Measurements from ENCODE around the gene TADA1. TPM values are rescaled to one million over a fixed set of nuclear protein-coding genes. Genes with fewer than 3 reads are reported as not detected.

The TADA1 gene
- total RNA-seq, 1 experiment from 2014 or later: 12.4 TPM

GRCh38 chr1:166920561-166921475, 44.8 kb upstream of the TADA1 start:
- ATAC-seq (no peak), DNase-seq (no peak)
- TF ChIP-seq EZH2phosphoT487 (IDR thresholded peaks at IDR 0.05; ENCODE audit: borderline replicate concordance, low read length): no peak
- TF ChIP-seq CTCF (conservative IDR thresholded peaks at IDR 0.05; ENCODE audit: low read depth, low read length): no peak
- TF ChIP-seq EZH2 (IDR thresholded peaks at IDR 0.05; ENCODE audit: low read length, unreplicated experiment): no peak
- no peak overlapping the region for H3K4me3 ChIP-seq (ENCODE audit: low read length)
- no TSS peak for BruUV-seq (replicated peaks)
- peaks cover 9% of the 10 kb centered on the region for H3K4me1 ChIP-seq (ENCODE audit: insufficient read depth, low read length)
- no peak overlapping the region for H3K4me2 ChIP-seq (ENCODE audit: low read length)
- ChIA-PET POLR2A (ENCODE audit: unreplicated experiment) (no interaction called here), CTCF (no interaction called here)
- no peak overlapping the region for H3K9ac ChIP-seq (ENCODE audit: low read length)
- H3K27me3 ChIP-seq (ENCODE audit: low read length): peaks cover 23% of the 10 kb centered on the region
- no peaks in the 10 kb centered on the region for H3K9me3 ChIP-seq (ENCODE audit: low read length)
- H4K20me1 ChIP-seq (ENCODE audit: low read length): no peaks in the 10 kb centered on the region
- H3K79me2 ChIP-seq (ENCODE audit: low read length): no peaks in the 10 kb centered on the region
- H3K9me2 ChIP-seq (replicated peaks; ENCODE audit: low read length): no peaks in the 10 kb centered on the region
- no peak overlapping the region for H3K27ac ChIP-seq (ENCODE audit: low read length)
- H3F3A ChIP-seq (ENCODE audit: low read length, unreplicated experiment): no peaks in the 10 kb centered on the region
- no peak overlapping the region for H2AFZ ChIP-seq (ENCODE audit: low read length)
- no peaks in the 10 kb centered on the region for H3K36me3 ChIP-seq (ENCODE audit: low read depth, low read length)
- intact Hi-C loops (cut with micrococcal nuclease): no loop called here

GRCh38 chr1:166918956-166919316, 42.9 kb upstream of the TADA1 start:
- H3K27ac ChIP-seq (ENCODE audit: low read length): no peak overlapping the region
- H3K36me3 ChIP-seq (ENCODE audit: low read depth, low read length): no peaks in the 10 kb centered on the region
- H3K4me3 ChIP-seq (ENCODE audit: low read length): no peak overlapping the region
- DNase-seq (no peak), ATAC-seq (no peak)
- ChIA-PET POLR2A (ENCODE audit: unreplicated experiment) (no interaction called here), CTCF (no interaction called here)
- no peaks in the 10 kb centered on the region for H3K9me3 ChIP-seq (ENCODE audit: low read length)
- H3K9me2 ChIP-seq (replicated peaks; ENCODE audit: low read length): no peaks in the 10 kb centered on the region
- H4K20me1 ChIP-seq (ENCODE audit: low read length): no peaks in the 10 kb centered on the region
- intact Hi-C loops (cut with micrococcal nuclease): loop anchor here (10.0 kb wide), 1 partner anchor 206 kb away; no protein-coding TSS in a partner anchor
- no peak overlapping the region for H3K4me2 ChIP-seq (ENCODE audit: low read length)
- no peak overlapping the region for H3K9ac ChIP-seq (ENCODE audit: low read length)
- no peaks in the 10 kb centered on the region for H3F3A ChIP-seq (ENCODE audit: low read length, unreplicated experiment)
- no peak for TF ChIP-seq CTCF (conservative IDR thresholded peaks at IDR 0.05; ENCODE audit: low read depth, low read length)
- no peak for TF ChIP-seq EZH2 (IDR thresholded peaks at IDR 0.05; ENCODE audit: low read length, unreplicated experiment)
- TF ChIP-seq EZH2phosphoT487 (IDR thresholded peaks at IDR 0.05; ENCODE audit: borderline replicate concordance, low read length): no peak
- BruUV-seq (replicated peaks): no TSS peak
- no peaks in the 10 kb centered on the region for H3K79me2 ChIP-seq (ENCODE audit: low read length)
- no peak overlapping the region for H2AFZ ChIP-seq (ENCODE audit: low read length)
- H3K27me3 ChIP-seq (ENCODE audit: low read length): peaks cover 23% of the 10 kb centered on the region
- H3K4me1 ChIP-seq (ENCODE audit: insufficient read depth, low read length): peaks cover 3% of the 10 kb centered on the region; the same call in 1 of the 2 replicates
